HepG2 (cell line): ENCODE data around the gene SETD2. TPM values are rescaled to one million over a fixed set of nuclear protein-coding genes. Genes with fewer than 3 reads are reported as not detected.

Experiments used
- ATF1 ChIP-seq: IDR thresholded peaks from 2 replicates; pipeline ENCODE4 v1.6.1; 2016; ENCODE audit warnings: mild to moderate bottlenecking, control low read depth
- BORCS8-MEF2B ChIP-seq: sonication (generic); formaldehyde crosslinking; IDR thresholded peaks from 2 replicates; pipeline ENCODE4 v1.8.0; 2022; ENCODE audit warnings: mild to moderate bottlenecking, missing genetic modification reagents
- GRHL1 ChIP-seq: sonication (generic); formaldehyde crosslinking; conservative IDR thresholded peaks from 2 replicates; pipeline ENCODE4 v1.8.0; 2022; ENCODE audit warnings: missing genetic modification reagents
- HDAC2 ChIP-seq: sonication (generic); formaldehyde crosslinking; IDR thresholded peaks from 2 replicates; pipeline ENCODE4 v1.4.0; 2020; ENCODE audit warnings: missing genetic modification reagents
- HOXA3 ChIP-seq: sonication (generic); formaldehyde crosslinking; IDR thresholded peaks from 2 replicates; pipeline ENCODE4 v1.5.0; 2020; ENCODE audit warnings: missing genetic modification reagents
- ISL2 ChIP-seq: sonication (generic); formaldehyde crosslinking; IDR thresholded peaks from 2 replicates; pipeline ENCODE4 v1.5.0; 2020; ENCODE audit warnings: missing genetic modification reagents
- JUN ChIP-seq: sonication (generic); formaldehyde crosslinking; IDR thresholded peaks from 2 replicates; pipeline ENCODE4 v1.4.0; 2020; ENCODE audit warnings: mild to moderate bottlenecking, missing genetic modification reagents
- MLLT10 ChIP-seq: sonication (generic); formaldehyde crosslinking; IDR thresholded peaks from 2 replicates; pipeline ENCODE4 v1.4.0; 2020; ENCODE audit warnings: missing genetic modification reagents
- NRL ChIP-seq: sonication (generic); formaldehyde crosslinking; IDR thresholded peaks from 2 replicates; pipeline ENCODE4 v1.5.0; 2020; ENCODE audit warnings: missing genetic modification reagents, mild to moderate bottlenecking, moderate library complexity, borderline replicate concordance
- PHF20 ChIP-seq: sonication (generic); formaldehyde crosslinking; IDR thresholded peaks from 2 replicates; pipeline ENCODE4 v1.5.0; 2020; ENCODE audit warnings: mild to moderate bottlenecking, missing genetic modification reagents
- PRDM10 ChIP-seq: sonication (generic); formaldehyde crosslinking; IDR thresholded peaks from 2 replicates; pipeline ENCODE4 v1.4.0; 2020; ENCODE audit warnings: low read depth, missing genetic modification reagents
- RCOR2 ChIP-seq: IDR thresholded peaks from 2 replicates; pipeline ENCODE4 v1.6.1; 2016; ENCODE audit warnings: missing biosample characterization, missing genetic modification reagents
- REL ChIP-seq: sonication (generic); formaldehyde crosslinking; conservative IDR thresholded peaks from 2 replicates; pipeline ENCODE4 v1.8.0; 2022; ENCODE audit warnings: mild to moderate bottlenecking, missing genetic modification reagents, moderate library complexity
- STAT6 ChIP-seq: sonication (generic); formaldehyde crosslinking; IDR thresholded peaks from 2 replicates; pipeline ENCODE4 v1.4.0; 2020; ENCODE audit warnings: missing genetic modification reagents, mild to moderate bottlenecking, borderline replicate concordance
- TSC22D2 ChIP-seq: sonication (generic); formaldehyde crosslinking; IDR thresholded peaks from 2 replicates; pipeline ENCODE4 v1.5.1; 2020; ENCODE audit warnings: missing genetic modification reagents, mild to moderate bottlenecking, borderline replicate concordance
- ZFP37 ChIP-seq: sonication (generic); formaldehyde crosslinking; IDR thresholded peaks from 2 replicates; pipeline ENCODE4 v1.4.0; 2020; ENCODE audit warnings: missing genetic modification reagents, borderline replicate concordance
- ZMAT3 ChIP-seq: sonication (generic); formaldehyde crosslinking; conservative IDR thresholded peaks from 2 replicates; pipeline ENCODE4 v1.7.0; 2021; ENCODE audit warnings: missing genetic modification reagents
- ZNF274 ChIP-seq: sonication (generic); formaldehyde crosslinking; IDR thresholded peaks from 2 replicates; pipeline ENCODE4 v1.5.1; 2020; ENCODE audit warnings: mild to moderate bottlenecking, missing genetic modification reagents
- ZNF34 ChIP-seq: sonication (generic); formaldehyde crosslinking; IDR thresholded peaks from 2 replicates; pipeline ENCODE4 v1.4.0; 2020; ENCODE audit warnings: mild to moderate bottlenecking, missing genetic modification reagents, borderline replicate concordance
- ZNF451 ChIP-seq: sonication (generic); formaldehyde crosslinking; IDR thresholded peaks from 2 replicates; pipeline ENCODE4 v1.5.0; 2020; ENCODE audit warnings: mild to moderate bottlenecking, missing genetic modification reagents
- ZNF713 ChIP-seq: sonication (generic); formaldehyde crosslinking; IDR thresholded peaks from 2 replicates; pipeline ENCODE4 v1.4.0; 2020; ENCODE audit warnings: mild to moderate bottlenecking, missing genetic modification reagents
- polyA plus RNA-seq, 8 experiments: library from polyadenylated mRNA; depleted of rRNA in 3 of 8; stranded (reverse) in 7 of 8; unstranded in 1 of 8; fragments of >200 nt; fragmentation: Illumina TruSeq in 4 of 8; extraction: Trizol in 4 of 8; gene quantifications; 2 replicates each; pipeline versions ENCODE4 v1.2.1 to v1.2.3, GENCODE V29; 2011 to 2016; ENCODE audit warnings: low read depth in 4 of 8, missing spikeins in 1 of 8, mixed read lengths in 1 of 8; ENCODE audit not compliant: insufficient read depth in 1 of 8
- total RNA-seq, 5 experiments: library from RNA; depleted of rRNA; stranded (reverse); fragments of >200 nt; fragmentation: Illumina TruSeq; extraction: Trizol; gene quantifications; 2 replicates each; pipeline ENCODE4 v1.2.3, GENCODE V29; 2016; ENCODE audit warnings: low read depth in 1 of 5

The SETD2 gene
- total and polyA plus RNA-seq, 2 of the 13 experiments (the other 11 are each of a cell fraction or from before 2014, with no cell fraction given), result 14.2 to 24.2 TPM

GRCh38 chr3:47163169-47164006 lies 525 bp downstream of the SETD2 start (continued):
- TF ChIP-seq BORCS8-MEF2B (CRISPR knock-in tag) (peak; percentile 67; the same call in 1 of the 2 replicates), ISL2 (0 out of 2 replicates have a peak, but pooled peaks have one; percentile 57), JUN (CRISPR knock-in tag) (no peak), ZNF34 (no peak; the same call in 1 of the 2 replicates), PHF20 (peak; percentile 37), REL (CRISPR knock-in tag) (no peak), ZFP37 (CRISPR knock-in tag) (no peak), HOXA3 (CRISPR knock-in tag) (peak; percentile 63; the same call in 1 of the 2 replicates), RCOR2 (CRISPR knock-in tag) (no peak), MLLT10 (CRISPR knock-in tag) (no peak), ZNF274 (peak; percentile 49; the same call in 1 of the 2 replicates), GRHL1 (CRISPR knock-in tag) (no peak), TSC22D2 (CRISPR knock-in tag) (no peak), ZMAT3 (CRISPR knock-in tag) (0 out of 2 replicates have a peak, but pooled peaks have one; percentile 26), ZNF713 (CRISPR knock-in tag) (no peak), ATF1 (CRISPR knock-in tag) (no peak), ZNF451 (CRISPR knock-in tag) (no peak), HDAC2 (CRISPR knock-in tag) (0 out of 2 replicates have a peak, but pooled peaks have one; percentile 10), PRDM10 (CRISPR knock-in tag) (no peak), STAT6 (CRISPR knock-in tag) (no peak), NRL (CRISPR knock-in tag) (peak; percentile 72; the same call in 1 of the 2 replicates)
